ENCODE measurements around the gene C1QTNF4.

C1QTNF4 gene

DNA sequence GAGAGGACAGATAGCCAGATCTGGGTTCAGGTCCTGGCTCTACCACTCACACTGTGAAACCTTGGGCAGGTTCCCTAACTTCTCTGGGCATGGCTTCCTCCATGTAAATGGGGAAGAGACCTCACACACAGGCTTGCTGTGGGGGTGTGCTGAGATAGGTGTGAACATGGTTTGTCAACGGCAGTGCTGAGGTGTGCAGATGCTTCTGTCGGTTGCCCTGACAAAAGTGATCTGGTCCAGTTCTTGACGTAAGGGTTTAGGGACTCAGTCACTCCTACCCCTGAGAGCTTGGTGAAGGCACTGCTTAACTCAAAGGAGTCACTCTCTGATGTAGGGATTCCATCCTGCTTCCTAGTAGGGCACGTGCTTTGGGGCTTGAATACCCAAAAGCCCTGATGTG, 2.0 kb downstream of the C1QTNF4 start:
- DNase-seq: no peak

DNA sequence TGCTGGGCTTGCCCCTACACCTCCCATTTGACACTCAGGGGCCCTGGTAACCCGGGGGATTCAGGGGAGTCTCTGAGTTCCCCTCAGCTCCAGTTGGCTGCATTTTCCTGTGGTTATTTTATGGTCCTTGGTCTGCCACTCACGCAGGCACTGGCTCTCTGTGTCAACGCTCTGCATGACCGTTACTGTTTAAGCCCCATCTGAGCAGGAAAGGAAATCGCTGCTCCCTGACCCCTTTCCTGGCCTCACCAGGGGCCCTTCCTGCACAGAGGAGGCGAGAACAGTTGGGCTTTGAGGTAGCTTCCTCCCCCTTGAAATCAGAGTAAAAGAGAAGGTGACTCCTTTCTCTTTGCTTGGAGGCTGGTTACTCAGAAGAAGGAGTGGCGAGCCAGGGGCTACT, 2.4 kb downstream of the C1QTNF4 start:
- DNase-seq: no peak

DNA sequence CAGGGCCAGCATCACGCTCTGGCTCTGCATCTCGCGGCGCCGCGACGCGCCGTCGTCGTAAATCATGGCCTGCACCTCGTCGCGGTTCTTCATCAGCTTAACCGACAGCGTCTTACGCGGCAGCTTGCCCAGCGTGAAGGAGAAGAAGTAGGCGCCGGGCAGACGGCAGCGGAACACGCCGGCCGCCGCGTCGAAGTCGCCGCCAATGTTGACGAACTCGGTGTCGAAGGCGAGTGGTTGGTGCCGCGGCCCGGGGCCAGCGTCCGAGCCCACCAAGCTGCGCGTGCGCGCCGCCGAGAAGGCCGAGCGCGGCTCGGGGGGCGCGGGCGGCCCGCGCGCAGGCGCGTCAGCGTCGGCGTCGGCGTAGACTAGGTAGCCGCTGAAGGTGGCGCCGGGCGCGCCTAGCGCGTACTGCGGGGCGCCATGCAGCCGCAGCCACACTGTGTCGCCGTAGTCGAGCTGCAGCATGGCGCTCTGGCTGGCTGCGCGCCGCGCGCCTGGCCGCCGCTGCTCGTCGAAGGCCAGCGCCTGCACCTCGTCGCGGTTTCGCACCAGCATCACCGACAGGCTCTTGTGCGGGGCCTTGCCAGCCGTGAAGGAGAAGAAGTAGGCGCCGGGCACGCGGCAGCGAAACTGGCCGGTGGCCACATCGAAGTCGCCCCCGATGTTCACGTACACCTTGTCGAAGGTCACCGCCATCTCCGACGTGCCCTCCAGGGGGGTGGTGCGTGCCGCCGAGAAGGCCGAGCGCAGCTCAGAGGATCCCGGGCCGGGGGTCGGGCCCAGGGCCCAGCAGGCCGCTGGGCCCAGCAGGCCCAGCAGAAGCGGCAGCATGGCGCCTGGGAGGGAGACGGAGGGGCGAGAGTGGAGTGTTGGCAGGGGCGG, 4.0 kb downstream of the C1QTNF4 start:
- DNase-seq: no peak

DNA sequence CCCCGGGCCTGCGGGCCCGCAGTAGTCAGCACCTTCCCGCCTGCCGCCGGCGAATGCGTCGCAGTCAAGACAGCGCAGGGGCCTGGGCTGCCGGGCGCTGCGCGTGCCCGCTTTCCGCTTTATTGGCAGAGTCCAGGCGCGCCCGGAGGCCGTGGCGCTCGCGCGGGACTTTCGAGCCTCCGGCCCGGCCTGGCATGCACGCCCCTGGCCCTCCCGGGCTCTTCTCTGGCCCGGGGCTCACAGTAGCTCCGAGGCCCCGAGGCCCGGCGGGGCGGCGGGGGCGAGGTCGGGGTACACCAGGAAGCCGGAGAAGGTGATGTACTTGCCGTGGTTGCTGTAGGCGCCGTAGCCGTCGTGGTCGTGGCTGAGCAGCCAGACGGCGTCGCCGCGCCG, 4.6 kb downstream of the C1QTNF4 start:
- DNase-seq: no peak

DNA sequence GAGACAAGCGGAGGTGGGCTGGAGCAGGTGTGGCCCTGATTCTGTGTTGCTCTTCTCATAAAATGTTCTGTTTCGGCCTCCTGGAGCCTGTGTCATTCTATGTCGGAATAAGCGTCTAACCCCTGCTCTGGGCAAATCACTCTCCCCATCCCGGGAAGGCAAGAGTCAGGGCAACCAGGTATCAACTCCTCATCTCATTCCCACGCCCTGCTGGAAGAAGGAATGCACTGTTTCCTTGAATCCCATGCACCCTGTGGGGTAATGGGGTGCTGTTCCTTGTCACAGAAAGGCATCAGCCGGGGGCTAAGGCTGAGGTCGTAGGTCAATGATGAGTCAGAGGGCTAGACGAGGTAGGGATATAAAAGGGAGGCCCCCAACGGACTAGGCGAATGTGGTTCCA, 5.1 kb downstream of the C1QTNF4 start:
- no peak for DNase-seq

DNA sequence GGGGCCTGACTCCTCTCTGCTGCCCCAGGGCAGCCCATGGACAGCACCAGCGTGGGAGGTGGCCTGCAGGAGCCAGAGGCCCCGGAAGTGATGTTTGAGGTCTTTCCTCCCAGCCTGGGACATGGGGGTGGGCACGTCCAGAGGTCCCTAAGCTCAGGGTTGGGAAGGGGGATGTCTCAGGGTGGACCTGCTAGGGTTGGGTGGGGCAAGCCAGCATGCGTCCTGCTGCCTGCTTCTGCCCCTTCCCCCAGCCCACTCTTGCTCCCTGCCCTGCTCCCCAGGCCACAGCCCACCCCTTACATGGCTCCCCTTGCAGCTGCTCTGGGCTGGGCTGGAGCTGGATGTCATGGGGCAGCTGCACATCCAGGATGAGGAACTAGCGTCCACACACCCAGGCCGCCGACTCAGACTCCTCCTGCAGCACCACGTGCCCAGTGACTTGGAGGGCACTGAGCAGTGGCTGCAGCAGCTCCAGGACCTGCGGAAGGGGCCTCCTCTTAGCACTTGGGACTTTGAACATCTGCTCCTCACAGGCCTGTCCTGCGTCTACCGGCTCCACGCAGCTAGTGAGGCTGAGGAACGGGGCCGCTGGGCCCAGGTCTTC, 6.4 kb downstream of the C1QTNF4 start:
- no peak for DNase-seq

DNA sequence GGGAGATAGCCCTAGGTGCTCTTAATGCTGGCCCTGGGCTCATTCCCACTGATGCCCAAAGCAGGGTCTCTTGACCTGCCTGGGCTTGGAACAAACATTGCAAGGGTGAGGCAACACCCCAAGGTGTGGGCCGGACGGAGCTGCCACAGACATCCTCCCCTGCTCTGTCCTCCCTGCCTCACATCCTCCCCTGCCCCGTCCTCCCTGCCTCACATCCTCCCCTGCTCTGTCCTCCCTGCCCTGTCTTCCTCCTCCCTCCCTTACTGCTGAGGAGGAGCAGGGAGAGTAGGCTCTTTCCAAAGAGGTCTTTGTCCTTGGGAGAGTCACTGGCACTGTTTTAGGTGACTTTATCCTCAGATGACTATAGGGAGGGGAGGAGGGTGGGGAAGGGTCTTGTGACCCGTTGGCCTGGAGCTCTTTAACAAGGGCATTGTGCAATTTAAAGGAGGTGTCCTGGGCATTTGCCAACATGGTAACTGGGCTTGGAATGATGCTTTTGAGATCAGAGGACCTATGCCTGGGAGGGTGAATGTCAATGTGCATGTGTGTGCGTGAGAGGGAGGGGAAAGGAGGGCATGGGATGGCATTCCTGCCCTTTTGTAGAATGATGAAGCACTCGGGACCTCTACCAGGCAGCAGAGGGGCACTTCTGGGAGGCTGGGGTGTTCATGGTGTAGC, 7.0 kb downstream of the C1QTNF4 start:
- DNase-seq: no peak

DNA sequence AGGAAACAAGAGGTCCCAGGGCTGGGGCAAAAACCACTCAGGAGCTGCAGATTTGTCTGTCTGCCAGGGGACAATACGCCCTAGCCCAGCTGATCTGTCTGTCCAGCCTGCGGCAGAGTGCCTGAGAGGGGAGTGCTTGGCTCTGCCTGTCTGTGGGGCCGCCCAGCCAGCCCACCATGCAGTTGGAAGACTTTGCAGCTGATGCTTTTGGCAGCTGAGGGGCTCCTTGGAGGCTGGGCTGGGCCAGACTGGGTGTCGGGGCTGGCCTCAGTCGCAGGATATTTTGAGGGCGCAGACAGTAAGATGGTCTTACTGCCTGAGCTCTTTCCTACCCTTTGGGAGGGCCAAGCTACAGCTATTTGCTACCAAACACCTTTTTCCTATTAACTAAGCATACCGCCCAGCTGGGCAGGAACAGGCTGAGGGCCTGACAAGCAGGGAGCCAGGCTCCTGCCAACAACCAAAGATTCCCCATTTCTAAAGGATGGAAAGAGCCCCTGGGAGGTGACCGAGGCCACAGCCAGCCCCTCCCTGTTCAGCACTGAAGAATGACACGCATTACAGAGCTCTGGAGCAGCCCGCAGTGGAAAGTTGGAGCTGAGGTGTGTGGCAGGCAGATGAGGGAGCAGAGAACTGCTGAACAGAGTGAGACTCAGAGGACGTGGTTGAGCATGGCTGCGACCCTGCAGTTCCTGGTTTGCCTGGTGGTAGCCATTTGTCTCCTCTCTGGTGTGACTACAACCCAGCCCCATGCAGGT, 7.9 kb downstream of the C1QTNF4 start, which contains the start of gene FAM180B:
Gene FAM180B, plus strand, starts transcription at position 581 of the 758 bp plus-strand sequence. Its CDS starts 91 bp downstream, at position 672.
- DNase-seq: no peak

DNA sequence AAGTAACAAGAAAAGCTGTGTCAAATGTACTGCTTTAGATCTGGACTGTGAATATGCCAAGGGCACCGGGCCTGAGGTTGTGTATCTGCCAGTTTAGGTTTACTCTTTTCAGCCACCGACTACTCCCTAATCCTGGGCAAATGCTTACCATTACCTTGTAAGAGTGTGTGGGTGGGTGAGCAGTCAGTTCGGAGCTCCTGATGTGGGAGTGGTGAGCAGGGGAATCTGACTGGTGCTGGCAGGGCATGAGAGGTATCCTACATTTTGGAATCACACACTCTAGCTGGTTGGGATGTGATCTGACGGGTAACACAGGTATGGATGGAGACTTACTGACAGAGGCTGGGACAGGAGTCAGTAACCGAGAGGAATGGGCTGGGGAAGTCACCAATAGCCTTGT, 10.4 kb downstream of the C1QTNF4 start:
- DNase-seq: no peak

DNA sequence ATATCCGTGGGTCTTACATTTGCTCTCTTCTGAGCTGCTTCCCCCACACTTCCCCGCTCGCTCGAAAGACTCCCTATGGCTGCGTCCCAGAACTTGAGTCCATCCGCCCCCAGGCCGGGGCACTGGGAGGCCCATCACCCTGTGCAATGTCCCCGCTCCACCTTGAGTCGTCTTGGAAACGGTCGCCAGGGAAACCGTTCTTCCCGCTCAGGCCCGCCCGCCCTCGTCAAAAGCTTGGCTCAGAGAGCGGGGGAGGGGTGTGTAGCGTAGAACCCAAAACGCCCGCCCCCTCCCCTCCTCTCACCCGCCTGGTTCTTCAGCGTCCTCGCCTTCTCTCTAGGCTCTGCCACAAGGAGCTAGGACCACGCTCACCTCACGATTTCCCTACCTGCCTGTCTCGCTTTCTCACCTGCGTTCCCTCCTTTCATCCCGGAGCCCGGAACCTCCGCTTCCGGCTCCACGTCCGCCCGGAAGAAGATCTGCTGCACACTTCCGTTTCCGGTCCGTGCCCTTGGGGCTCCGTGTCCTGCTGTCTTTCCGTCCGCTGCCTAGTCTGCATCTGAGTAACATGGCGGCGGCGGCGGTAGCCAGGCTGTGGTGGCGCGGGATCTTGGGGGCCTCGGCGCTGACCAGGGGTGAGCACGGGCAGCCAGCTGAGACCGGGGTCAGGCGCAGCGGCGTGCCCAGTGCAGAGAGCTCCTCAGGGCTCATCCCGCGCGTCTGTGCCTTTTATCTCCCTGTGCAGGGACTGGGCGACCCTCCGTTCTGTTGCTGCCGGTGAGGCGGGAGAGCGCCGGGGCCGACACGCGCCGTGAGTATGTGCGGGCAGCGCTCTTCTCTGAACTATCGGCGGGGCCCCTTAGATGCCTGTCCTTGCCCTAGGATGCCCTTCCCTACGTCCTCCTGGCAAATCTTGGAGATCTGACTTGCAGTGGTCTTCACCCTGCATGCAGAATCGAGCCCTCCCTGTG, 15.4 kb downstream of the C1QTNF4 start, which contains the start of the genes KBTBD4 and NDUFS3:
Gene KBTBD4, minus strand, starts transcription at position 447 of the 971 bp plus-strand sequence. Its CDS starts 19 bp downstream, at position 428.
Gene NDUFS3, plus strand, starts transcription at position 551 of the 971 bp plus-strand sequence. Its CDS starts 18 bp downstream, at position 569.
- peak; percentile 93 for DNase-seq

DNA sequence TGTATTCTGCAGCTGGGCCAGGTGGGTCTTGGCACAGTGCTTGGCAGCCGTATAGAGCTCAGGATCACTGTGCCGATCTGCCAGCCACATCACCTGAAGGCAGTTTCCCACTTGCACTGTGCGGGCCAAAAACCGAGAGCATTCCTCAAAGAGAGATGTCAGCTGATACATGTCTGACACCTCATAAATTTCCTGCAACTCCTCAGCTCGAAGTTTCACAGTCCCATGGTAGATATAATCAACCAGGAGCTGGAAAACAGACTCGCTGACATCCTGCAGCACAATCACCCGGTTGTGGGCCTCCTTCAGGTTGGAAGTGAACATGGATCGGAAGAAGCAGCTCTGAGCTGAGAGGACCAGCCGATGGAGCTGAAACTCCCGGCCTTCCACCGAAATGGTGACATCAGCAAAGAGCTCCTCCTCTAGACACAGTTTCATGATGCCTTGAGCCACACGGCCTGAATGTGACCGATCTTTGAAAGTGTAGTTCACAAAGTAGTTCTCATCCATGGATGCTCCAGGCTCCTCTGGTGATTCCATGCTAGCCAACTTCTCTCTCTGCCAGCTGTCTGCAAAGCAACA, 16.7 kb downstream of the C1QTNF4 start:
- no peak for DNase-seq

DNA sequence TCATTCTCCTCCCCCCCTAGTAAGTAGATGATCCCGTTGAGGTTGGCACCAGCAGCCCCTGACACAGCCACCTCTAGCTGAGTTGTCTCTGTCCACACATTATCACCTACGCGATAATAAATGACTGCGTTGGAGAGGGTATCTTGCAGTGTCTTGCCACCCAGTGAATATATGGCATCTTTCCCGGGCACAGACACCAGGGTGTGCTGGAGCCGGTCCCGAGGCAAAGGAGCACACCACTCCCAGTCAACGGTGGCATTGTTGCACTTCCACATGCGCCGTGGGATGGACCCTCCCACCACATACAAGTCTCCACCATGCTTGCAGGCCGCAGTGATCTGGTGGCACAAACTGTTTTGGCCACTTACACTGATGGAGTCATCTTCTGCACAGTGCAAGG, 20.9 kb downstream of the C1QTNF4 start:
- no peak for DNase-seq

DNA sequence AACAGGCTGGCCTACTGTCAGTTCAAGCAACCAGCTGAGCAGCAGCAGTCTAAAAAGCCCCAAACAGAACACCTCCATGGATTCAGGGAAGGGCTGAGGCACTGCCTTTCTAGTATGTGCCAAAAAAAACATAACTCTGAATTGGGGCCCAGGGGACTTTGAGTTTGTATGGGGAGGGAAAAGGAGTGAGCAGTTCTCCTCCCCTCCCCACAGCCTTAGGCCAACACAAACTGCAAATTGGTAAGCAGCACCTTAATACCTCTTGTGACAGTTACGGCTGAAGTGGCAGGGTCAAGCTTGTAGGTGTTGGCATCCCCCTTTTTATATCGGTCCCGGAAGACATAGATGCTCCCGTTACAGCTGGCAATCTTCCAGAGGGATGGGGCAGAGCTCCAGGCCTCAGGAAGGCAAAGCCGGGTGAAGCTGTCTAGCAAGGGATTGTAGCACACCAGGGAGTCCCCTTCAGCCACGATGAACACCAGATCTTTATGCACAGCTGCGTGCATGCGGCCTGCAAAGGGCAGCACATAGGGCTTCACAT, 21.4 kb downstream of the C1QTNF4 start:
- DNase-seq: no peak

DNA sequence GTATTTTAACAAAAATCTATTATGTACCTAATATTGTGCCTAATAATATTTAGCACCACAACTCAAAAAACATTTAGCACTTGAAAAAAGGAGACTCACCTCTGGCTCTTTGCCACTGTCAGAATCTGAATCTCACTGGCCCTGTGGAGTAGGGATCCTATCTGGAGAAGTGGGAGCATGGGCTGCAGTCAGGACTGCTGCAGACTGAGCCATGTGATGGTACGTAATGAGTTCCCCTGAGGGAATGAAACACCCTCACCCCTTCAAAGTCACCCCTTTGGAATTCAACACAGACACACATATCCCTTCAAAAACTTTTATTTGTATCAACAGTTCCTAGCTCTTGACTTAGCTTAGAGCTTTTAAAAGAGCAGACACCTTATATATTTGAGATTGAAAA, 22.3 kb downstream of the C1QTNF4 start:
- DNase-seq: no peak

DNA sequence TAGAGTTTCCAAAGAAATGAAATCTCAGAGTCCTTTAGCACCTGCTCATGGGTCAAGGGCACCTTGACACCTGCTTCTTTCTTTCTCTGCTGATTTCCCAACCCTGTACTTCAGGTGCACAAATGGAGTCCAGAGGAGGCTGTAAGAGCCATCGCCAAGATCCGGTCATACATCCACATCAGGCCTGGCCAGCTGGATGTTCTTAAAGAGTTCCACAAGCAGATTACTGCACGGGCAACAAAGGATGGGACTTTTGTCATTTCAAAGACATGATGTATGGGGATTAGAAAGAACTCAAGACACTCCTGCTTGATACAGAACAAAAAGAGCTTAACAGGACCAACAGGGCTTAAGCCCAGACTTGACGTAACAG, 22.9 kb downstream of the C1QTNF4 start:
- DNase-seq: no peak

DNA sequence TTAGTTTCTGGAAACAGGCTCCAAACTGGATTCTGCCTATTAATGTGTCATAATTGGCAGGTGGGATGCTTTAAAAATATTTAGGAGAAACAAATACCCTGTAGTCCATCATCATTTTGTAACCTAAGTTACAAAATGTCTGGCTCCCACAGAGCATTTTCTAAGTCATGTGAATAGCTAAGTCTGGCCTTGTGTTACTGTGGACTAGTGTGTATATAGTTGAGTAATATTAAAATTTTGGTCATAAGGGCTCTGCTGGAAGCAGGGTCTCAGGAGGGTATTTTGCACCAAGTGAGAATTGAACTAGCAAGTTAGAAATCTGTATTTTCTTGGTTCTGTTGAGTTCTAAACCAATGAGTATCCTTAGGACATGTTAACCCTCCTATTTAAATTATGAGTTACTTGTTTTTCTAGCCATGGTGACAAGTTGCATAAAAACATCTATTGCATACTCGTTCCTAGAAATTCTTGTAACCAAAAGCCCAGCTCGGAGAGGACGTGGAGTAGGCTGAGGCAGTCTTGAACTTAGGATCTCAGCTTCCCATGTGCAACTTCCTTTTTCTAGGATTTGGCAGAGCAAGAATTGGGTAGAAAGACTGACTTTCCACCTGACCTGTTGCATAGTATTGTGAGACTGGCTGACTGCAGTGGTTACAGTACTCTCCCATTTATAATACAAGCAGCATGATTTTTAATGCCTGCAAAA, 23.4 kb downstream of the C1QTNF4 start:
- no peak for DNase-seq

DNA sequence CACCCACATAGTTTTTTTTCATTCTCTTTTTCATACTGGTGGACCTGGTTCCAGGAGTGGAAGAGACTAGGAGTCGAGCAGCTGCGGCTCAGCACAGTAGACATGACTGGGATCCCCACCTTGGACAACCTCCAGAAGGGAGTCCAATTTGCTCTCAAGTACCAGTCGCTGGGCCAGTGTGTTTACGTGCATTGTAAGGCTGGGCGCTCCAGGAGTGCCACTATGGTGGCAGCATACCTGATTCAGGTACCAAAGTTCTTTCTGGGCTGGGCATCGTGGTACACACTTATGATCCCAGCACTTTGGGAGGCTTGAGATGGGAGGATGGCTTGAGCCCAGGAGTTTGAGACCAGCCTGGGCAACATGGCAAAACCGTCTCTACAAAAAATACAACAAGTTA, 24.6 kb downstream of the C1QTNF4 start:
- DNase-seq: no peak

DNA sequence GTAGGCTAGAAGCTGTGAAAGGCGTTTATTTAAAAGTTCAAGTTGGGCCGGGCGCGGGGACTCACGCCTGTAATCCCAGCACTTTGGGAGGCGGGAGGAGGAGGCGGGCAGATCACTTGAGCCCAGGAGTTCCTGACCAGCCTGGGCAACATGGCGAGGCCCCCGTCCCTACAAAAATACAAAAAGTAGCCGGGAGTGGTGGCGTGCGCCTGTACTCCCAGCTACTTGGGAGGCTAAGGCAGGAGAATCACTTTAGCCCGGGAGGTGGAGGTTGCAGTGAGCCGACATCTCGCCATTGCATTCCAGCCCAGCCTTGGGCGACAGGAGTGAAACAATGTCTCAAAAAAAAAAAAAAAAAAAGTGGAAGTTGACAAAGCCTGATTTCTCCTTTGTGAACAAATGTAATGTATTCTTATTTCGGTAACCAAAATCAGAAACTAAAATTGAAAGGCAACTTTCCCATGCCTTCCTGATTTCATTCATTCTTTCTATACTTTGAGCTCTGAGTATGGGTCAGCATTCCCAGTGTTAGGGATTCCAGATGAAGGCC, 28.0 kb downstream of the C1QTNF4 start:
- no peak for DNase-seq

DNA sequence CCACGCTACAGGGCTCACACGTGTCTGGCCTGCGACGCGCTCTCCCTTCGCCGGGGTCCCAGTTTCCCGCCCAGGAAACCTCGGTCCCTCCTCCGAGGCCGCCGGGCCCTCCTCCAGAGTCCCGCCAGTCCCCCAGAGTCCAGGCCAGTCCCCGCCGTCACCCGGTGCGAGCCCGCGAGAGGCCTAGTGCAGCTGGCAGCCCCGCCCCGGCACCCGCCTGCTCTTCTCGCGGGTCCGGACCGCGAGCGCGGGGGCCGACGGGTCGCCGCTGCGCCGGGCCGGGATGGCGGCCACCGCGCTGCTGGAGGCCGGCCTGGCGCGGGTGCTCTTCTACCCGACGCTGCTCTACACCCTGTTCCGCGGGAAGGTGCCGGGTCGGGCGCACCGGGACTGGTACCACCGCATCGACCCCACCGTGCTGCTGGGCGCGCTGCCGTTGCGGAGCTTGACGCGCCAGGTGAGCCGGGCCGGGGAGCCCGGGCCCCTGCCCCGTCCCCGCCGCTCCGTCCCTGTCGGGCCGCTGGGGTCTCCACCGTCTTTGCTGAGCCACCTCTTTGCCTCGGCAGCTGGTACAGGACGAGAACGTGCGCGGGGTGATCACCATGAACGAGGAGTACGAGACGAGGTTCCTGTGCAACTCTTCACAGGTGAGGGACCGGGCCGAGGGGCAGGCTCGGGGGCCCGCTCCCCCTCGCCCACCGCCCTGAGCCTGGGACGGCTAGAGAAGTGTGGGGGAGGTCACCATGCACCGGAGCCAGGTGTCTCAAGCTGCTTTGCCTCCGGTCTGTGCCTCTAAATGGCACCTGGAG, 28.7 kb downstream of the C1QTNF4 start, which contains the start of gene PTPMT1:
Gene PTPMT1, plus strand, starts transcription at position 260 of the 809 bp plus-strand sequence. Its CDS starts 24 bp downstream, at position 284.
- DNase-seq: peak; percentile 76
